ENCODE measurements around the gene SLC16A4.

DNA sequence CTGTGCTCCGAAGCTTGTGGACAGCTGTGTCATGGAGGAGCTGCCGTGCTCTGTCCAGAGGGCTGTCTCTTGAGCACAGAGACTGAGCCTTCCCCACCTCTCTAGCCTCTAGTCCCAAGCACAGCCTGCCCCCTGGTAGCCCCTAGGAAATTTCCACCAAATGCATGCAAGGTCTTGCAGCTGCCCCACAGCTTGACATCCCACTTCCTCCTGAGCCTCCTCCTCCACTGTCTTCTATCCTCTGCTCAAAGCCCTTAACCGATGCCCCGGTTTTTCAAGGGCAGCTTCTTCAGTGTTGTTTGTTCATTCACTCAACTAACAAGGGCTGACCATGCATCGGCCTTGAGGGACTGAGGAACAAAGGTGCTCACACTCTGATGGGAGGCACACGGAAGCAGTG, 39.5 kb upstream of the SLC16A4 start:
- no peak for TF ChIP-seq POLR2A (IDR thresholded peaks at IDR 0.05)
- TF ChIP-seq, protein P1, sequence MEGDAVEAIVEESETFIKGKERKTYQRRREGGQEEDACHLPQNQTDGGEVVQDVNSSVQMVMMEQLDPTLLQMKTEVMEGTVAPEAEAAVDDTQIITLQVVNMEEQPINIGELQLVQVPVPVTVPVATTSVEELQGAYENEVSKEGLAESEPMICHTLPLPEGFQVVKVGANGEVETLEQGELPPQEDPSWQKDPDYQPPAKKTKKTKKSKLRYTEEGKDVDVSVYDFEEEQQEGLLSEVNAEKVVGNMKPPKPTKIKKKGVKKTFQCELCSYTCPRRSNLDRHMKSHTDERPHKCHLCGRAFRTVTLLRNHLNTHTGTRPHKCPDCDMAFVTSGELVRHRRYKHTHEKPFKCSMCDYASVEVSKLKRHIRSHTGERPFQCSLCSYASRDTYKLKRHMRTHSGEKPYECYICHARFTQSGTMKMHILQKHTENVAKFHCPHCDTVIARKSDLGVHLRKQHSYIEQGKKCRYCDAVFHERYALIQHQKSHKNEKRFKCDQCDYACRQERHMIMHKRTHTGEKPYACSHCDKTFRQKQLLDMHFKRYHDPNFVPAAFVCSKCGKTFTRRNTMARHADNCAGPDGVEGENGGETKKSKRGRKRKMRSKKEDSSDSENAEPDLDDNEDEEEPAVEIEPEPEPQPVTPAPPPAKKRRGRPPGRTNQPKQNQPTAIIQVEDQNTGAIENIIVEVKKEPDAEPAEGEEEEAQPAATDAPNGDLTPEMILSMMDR (IDR thresholded peaks at IDR 0.05), result no peak

Measured in vagina (tissue), 2 donors.